Fibroblast of villous mesenchyme (primary cell): Measurements from ENCODE around the gene STRN4. TPM values are rescaled to one million over a fixed set of nuclear protein-coding genes. Genes with fewer than 3 reads are reported as not detected.

Experiments used
- DNase-seq: peaks from one replicate; pipeline ENCODE4 v3.0.0-alpha.2; 2010; ENCODE audit warnings: low read depth
- H3K4me3 ChIP-seq: 2 replicates; pipeline ENCODE4 v1.5.1; 2011; ENCODE audit warnings: low read depth, mild to moderate bottlenecking, low read length
- CTCF ChIP-seq: IDR thresholded peaks from 2 replicates; pipeline ENCODE4 v1.5.1; 2012; ENCODE audit warnings: low read depth, mild to moderate bottlenecking, low read length; ENCODE audit not compliant: insufficient read depth
- total RNA-seq: library from RNA; depleted of rRNA; stranded (reverse); fragments of >200 nt; gene quantifications from 2 replicates; pipeline ENCODE4 v1.2.3, GENCODE V29; 2012

STRN4 gene
- total RNA-seq, 1 donor = 66.5 TPM

- no peak for TF ChIP-seq CTCF
- H3K4me3 ChIP-seq = no peak overlapping the region
- DNase-seq = no peak
Measured at GRCh38 chr19:46737761-46738171, 8.5 kb downstream of the STRN4 start.

- DNase-seq = no peak
- H3K4me3 ChIP-seq = no peak overlapping the region
- no peak for TF ChIP-seq CTCF
Measured at GRCh38 chr19:46737298-46737654, 9.0 kb downstream of the STRN4 start.

GRCh38 chr19:46736531-46737297 lies 9.5 kb downstream of the STRN4 start:
- H3K4me3 ChIP-seq = no peak overlapping the region
- DNase-seq = no peak
- TF ChIP-seq CTCF = no peak

GRCh38 chr19:46733690-46734292 lies 12.5 kb downstream of the STRN4 start:
- DNase-seq = no peak
- TF ChIP-seq CTCF = no peak
- no peak overlapping the region for H3K4me3 ChIP-seq

GRCh38 chr19:46732966-46733689 lies 13.1 kb downstream of the STRN4 start:
- no peak overlapping the region for H3K4me3 ChIP-seq
- TF ChIP-seq CTCF = no peak
- peak; percentile 45 for DNase-seq

GRCh38 chr19:46732172-46732938 lies 13.9 kb downstream of the STRN4 start:
- H3K4me3 ChIP-seq = no peak overlapping the region
- DNase-seq = no peak
- no peak for TF ChIP-seq CTCF
